ENCODE measurements around the gene TSC1. TPM values are rescaled to one million over a fixed set of nuclear protein-coding genes. Genes with fewer than 3 reads are reported as not detected.

The TSC1 gene
- 48.7 and 52.7 TPM in 2 replicates for total RNA-seq

DNA sequence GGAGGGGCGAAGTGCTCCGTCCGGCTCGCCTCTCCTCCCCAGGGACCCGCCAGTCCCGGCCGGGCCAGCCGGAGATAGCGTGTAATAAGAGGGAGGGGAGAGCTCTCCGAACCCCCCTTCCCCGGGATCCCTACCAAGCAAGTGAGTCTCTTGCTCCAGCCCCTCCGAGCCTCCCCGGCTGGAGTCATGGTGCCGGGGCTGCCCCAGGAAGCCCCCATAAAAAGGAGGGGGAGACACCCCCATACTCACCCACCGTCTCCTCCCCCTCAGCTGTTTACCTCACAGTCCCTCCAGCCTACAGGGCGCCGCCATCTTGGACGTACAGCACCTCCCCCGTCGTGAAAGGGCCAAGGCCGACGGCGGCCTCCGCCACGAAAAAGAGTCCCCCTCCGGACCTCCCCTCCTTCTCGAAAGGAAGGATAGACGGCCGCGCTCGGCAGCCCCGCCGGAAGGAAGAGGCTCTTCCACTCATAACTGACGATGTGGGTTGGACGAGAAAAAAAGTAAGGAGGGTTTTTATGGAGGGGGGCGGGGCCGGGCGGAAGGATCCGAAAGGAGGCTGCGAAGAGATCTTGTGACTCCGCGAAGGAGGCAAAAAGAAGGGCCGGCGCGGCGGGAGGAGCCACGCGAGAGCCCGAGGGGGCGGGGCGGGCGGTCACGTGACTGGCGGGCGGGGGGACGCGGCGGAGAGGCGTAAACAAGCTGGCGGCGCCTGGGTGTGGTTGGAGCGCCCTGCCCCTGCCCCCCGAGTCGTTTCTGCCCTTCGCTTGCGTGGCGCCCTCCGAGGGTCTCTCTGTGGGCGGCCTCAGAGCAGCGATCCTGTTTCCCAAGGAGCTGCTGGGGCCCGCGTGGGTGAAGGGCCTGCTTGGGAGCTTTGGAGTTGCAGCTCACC is at the start of gene TSC1:
TSC1 (minus strand) TSS at position 323 of the 892 bp plus-strand sequence. CDS start 15,744 bp downstream, outside the sequence.

GRCh38 chr9:132978451-132979131 is 34.2 kb upstream of the TSC1 start, which contains the start of gene GFI1B:
GFI1B (plus strand) TSS chr9:132978694; CDS start chr9:132986679, 7,985 bp downstream.

DNA sequence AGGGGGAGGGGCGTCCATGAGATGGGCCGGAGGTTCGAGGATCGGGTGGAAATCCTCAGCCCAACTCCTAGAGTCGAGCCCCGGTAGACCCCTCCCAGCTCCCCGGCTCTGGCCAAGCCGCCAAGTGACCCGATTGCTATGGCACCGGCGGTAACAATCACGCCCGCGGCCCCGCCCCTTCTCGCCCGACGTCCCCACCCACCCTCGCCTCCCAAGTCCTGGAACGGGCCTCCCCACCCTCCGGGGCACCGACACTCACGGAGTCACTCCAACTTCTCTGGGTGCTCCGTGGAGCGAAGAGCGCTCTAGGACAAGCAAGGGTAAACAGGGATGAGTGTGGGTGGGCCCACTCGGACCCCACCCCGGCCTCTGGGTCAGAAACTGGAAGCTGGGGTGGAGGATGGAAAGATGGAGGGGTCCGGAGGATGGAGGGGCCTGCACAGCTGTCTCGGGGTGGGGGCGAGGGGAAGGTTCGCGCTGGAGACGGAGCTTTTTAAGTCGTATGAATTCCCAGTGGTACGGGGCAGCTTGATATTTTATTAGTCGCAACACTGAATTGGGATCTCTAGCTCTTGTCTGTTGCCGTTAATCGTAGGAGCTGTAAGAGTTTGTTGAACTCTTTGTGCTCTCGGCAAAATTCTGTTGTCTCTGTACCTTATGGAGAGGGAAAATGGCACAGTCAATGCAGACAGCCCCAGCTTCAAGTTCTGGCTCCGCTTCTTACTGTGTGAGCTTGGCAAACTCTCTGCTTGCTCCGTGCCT is 65.5 kb downstream of the TSC1 start, which contains the start of gene SPACA9:
SPACA9 (plus strand) TSS at position 204 of the 762 bp plus-strand sequence. CDS start 5,050 bp downstream, outside the sequence.

GRCh38 chr9:132877824-132878694 is 66.4 kb downstream of the TSC1 start, which contains the start of gene AK8:
AK8 (minus strand) TSS chr9:132878284; CDS start chr9:132878255, 29 bp downstream.

Other genes with a start within 250 kb of the TSC1 start
- gene AK8, start 66.3 kb downstream of the TSC1 start, total RNA-seq: 0.39 and 0.53 TPM in 2 replicates
- 4.0 and 5.7 TPM in 2 replicates for gene SPACA9, start 65.7 kb downstream of the TSC1 start, total RNA-seq
- gene GFI1B, start 34.1 kb upstream of the TSC1 start, total RNA-seq: not detected in 2 replicates
- 23.8 and 27.5 TPM in 2 replicates for gene GTF3C5, start 86.4 kb upstream of the TSC1 start, total RNA-seq
- 0.20 and 0.99 TPM in 2 replicates for gene CEL, start 117.4 kb upstream of the TSC1 start, total RNA-seq
- 21.4 and 36.1 TPM in 2 replicates for gene RALGDS, start 176.6 kb upstream of the TSC1 start, total RNA-seq
- gene GBGT1, start 219.3 kb upstream of the TSC1 start, total RNA-seq: 3.8 and 5.7 TPM in 2 replicates